GM21515 (cell line): ENCODE measurements around the gene TCP1.
A peak's percentile ranks its signal among the peaks of the same experiment; 100 is the strongest.
"Not testable (repeated sequence)": the region's sequence is repeated elsewhere in the genome, so short reads cannot be mapped to it uniquely, and the experiment has no call there.

Experiments
- ATAC-seq: cut with Tn5 transposase; IDR thresholded peaks from one replicate; pipeline ENCODE4 v1.9.1; 2021; ENCODE audit not compliant: unreplicated experiment

The TCP1 gene

DNA sequence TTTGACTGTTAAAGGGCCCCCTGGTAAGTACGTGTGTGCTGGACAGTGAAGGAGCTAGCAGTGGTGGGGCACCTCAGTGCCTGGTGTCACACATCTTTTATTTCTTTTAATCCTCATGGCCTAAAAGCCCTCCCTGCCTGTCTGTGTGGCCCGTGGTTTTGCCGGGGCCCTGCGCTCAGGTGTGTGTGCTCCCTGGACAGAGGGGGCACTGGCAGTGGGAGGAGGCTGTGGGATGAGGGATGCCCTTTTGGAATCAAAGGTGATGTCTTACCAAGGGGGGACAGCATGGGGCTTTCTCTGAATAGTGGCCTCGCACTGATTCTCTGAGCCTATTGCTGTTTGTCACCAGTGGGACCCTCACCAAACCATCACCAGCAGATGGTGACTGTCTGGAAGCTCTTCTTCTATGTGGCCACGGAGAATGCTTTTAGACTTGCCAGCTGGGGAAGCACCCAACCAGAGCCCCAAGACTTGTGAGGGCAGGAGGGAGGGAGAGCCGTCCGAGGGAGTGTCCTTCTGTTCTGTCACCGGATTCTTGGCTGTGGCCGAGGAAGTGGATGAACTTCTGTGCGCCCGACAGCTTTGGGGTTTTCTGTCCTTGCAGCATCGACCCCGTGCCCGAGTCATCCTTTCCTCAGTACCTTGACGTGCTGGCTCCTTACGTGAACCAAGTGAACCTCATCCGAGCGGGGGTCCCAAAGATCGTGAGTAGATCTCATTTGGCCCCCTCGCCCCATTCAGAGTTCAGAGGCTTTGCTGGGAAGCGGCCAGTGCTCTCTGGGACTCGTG, 28.7 kb upstream of the TCP1 start:
- no peak for ATAC-seq

DNA sequence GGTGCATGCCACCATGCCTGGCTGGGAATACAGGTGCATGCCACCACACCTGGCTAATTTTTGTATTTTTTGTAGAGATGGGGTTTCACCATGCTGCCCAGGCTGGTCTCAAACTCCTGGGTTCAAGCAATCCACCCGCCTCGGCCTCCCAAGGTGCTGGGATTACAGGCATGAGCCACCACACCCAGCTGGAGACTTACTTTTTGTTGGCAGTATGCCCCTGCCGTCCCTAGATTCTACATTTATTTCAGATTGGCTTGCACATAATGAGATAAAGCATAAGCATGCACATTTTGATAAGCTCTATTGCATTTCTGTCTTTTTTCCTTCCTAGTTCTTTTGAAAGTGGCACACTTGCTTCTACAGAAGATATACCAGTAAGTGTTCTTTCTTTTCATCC, 27.4 kb upstream of the TCP1 start:
- not testable (repeated sequence) for ATAC-seq

DNA sequence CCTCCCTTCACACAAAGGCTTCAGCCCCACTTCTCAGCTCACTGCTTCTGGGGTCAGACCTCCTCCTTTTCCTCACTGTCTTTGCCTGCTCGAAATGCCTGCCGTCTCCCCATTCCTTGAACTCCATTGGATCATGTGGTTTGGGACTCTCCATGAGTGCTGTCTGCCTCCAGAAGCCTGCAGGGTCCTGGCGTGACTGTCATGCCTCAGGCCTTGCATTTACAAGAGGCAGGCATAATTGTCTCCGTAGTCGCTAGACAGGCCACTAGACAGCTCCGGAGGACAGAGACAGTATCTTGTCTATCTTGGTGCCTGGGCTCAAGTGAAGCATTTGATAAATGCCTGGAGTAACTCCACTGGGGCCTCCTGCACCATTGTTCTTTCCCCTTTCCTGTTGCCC, 26.0 kb upstream of the TCP1 start:
- no peak for ATAC-seq

DNA sequence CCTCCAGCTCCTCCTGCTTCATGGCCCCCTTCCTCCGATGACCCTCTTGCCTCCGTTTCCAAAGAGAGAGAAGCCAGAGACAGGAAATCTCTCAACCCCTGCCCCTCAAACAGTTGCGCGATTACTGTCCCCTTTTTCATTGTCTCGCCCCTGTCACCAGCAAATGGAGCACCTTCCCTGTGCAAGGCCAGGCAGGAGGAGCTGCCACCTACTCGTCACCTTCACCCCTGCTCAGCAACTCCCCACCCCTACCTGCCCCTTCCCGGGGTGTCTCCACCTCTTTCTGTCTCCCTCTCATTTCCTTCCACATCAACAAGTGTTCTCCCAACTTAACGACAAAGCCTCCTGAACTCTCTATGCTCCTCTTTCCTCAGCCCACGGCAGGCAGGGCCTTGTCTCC, 24.4 kb upstream of the TCP1 start:
- no peak for ATAC-seq

DNA sequence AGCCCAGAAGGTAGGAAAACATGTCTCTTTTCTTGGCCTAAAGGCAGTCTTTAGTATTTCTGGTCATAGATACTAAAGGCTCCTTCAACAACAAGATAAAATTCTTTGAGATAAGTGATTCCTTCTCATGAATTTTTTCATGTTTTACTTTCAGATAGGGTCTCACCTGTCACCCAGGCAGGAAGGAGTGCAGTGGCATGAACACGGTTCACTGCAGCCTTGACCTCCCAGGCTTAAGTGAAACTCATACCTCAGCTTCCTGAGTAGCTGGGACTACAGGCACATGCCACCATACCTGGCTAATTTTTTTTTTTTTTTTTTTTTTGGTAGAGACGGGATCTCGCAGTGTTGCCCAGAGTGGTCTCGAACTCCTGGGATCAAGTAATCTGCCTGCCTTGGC, 19.7 kb upstream of the TCP1 start:
- no peak for ATAC-seq

DNA sequence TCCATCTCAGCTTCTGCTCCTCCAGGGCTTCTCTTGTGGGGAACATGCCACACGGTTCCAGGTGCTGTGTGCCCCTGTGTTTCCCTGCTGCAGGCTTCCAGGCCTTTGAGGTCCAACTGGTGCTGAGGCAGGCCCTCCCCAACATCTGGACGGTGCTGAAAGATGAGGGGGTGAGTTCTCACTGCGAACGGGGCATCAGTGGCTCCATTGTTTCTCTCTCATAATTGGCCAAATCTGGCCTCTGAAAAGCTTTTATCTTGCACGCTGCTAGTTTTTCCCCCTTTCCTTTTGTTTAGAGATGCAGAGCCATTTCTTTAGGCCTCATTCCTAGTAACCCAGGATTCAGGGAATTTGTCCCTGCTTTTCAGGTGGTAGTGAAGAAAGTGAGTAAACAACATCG, 19.2 kb upstream of the TCP1 start:
- ATAC-seq: no peak

DNA sequence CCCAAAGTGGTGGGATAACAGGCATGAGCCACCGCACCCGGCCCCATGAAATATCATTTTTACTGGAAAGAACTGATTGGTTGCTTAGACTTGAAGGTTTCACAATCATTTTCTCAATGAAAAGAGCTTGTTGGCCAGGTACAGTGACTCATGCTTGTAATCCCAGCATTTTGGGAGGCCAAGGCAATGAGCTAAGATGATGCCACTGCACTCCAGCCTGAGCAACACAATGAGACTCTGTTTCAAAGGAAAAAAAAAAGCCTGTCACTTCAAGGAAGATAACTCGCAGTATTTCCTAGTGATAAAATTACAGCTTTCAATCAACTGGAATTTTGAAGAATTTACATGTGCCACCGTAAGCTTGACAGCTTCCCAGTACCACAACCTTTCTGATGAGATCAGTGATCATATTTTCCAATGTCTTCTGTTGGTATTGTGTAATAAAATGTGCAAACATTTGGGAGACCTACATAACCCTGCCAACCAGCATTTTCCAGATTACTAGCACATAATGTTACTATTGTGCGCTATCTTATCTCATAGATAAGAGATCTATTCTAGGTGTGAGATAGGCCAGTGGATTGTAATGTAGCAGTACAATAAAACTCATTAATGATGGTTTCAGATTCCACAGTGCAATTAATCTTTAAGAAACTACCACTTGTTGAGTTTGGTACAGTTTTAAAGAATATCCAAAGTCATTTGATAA, 17.9 kb upstream of the TCP1 start:
- ATAC-seq: no peak

DNA sequence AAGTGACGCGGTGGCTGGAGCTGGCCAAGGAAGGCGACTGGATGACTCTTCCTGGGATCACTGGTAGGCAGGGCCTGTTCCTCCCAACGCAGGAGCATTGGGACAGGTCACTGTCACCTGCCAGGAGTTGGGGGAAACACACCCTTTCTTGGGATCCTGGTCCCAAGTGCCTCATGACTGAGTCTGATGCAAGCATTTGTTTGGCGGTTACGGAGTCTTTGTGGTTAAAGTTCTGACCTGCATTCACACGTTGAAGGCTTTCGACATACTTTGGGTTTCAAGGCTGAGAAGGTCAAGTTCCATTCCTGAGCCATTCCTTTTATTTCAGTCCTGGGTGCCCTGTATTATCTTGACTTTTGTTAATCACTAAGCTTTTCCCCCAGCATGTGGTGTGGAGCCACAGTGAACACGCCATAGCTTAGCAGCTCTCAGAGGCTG, 16.6 kb upstream of the TCP1 start:
- no peak for ATAC-seq

DNA sequence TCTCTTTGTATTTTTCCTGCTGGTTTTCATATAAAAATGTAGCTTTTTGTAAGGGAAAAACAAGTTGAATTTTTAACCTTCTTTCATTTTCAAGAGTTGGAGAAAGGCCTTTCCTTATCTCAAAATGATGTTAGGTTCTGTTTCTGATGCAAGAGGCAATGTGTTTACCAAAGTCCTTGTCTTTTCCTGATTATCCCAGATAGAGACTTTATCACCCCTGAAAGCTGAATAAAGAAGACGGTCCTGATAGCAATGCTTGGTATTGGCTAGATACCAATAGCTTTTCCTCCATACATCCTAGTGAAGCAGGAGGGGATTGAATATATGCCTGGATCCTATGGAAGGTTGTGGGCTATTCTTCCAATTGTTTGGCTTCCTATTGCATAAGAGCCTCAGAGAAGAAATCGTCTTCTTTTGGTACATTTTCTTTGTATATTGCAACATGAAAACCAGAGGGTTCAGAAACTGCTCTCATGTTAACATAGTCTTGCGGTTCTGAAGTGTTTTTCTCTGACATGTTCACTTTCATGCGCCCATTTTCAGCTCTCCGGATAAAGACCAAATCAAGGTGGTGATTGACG, 16.1 kb upstream of the TCP1 start:
- no peak for ATAC-seq

DNA sequence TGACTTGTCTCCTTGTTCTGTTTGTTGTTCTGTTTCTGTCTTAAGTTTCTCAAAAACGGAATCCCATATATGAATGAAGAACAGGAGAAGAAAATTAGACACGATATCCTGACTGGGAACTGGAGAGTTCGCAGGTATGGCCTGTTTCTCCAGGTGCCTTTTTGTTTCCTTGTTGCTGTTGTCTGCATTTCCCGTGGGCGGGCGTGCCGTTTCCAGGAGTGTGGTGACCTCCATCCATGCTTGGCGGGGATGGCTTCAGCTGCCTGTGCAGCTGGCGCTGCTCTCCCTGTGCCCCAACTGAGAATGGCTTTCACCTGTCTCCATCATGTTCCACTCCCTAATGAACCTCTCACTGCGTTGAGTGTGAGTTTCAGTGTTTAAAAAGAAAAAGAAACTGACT, 15.1 kb upstream of the TCP1 start:
- no peak for ATAC-seq

DNA sequence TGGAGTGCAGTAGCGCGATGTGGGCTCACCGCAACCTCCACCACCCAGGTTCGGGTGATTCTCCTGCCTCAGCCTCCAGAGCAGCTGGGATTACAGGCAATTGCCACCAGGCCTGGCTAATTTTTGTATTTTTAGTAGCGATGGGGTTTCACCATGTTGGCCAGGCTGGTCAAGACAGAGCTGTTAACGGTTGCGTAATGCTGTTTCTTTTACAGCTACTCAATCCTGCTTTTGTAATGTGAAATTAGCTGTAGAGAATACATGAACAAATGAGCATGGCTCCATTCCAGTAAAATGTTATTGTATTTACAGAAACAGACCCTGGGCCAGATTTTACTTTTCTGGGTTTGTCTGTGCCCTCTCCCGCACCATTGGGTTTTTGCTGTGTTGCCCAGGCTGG, 12.5 kb upstream of the TCP1 start:
- no peak for ATAC-seq

DNA sequence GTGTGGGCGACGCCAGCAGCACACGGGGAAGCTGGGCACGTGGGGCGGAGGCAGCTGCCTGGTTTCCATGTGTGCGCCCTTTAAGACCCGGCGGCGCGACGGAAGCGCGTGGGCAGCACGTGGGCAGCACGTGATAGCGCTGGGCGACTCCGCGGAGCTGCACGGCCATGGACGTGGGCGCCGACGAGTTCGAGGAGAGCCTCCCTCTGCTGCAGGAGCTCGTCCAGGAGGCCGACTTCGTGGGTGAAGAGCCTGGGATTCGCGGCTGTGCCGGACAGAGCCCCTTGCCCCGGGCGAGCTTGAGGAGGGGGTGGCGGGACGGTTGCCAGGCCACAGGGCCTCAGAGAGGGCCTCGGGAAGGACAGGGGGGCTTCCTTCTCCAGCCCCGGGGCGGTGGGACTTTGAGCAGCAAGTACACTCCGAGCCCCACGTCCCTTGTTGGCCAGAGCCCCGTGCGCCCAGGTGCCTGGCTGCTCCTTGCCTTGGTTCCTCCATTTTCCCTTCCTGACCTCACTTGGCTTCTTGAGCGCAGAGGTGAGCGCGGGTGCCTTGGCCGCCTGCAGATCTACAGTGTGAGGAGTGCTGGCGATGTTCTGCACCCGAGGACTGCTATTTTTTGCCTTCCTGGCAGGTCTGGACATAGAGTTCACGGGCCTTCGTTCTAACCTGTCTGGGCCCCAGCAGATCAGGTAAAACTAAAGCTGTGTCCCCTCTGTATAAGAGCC, 10.9 kb upstream of the TCP1 start, which contains the start of gene PNLDC1:
Gene PNLDC1 (plus strand): TSS at position 136 of the 725 bp plus-strand sequence. CDS start 32 bp downstream, at position 168.
- no peak for ATAC-seq

DNA sequence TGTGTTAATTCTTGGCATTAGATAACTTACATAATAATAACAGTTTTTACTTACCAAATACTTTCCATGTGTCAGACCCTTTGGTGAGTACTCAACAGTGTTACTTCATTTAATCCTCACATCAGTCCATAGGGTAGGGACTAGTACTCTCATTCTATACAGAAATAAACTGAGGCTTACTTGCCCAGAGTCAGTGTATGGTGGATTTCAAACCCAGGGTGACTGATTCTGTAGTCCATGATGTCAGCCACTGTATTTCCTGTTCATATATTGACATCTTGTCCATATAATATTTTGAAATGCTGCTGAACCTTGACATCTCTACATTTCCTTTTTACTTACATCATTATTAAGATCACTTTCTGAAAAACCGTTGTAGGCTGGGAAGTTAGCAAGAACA, 8.2 kb upstream of the TCP1 start:
- ATAC-seq: no peak

DNA sequence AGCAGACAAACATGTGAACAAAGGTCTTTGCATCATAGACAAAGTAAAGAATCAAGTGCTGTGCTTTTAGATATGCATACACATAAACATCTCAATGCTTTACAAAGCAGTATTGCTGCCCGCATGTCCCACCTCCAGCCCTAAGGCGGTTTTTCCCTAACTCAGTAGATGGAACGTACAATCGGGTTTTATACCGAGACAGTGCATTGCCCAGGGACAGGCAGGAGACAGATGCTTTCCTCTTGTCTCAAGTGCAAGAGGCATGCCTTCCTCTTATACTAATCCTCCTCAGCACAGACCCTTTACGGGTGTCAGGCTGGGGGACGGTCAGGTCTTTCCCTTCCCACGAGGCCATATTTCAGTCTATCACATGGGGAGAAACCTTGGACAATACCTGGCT, 5.6 kb upstream of the TCP1 start:
- ATAC-seq: not testable (repeated sequence)

DNA sequence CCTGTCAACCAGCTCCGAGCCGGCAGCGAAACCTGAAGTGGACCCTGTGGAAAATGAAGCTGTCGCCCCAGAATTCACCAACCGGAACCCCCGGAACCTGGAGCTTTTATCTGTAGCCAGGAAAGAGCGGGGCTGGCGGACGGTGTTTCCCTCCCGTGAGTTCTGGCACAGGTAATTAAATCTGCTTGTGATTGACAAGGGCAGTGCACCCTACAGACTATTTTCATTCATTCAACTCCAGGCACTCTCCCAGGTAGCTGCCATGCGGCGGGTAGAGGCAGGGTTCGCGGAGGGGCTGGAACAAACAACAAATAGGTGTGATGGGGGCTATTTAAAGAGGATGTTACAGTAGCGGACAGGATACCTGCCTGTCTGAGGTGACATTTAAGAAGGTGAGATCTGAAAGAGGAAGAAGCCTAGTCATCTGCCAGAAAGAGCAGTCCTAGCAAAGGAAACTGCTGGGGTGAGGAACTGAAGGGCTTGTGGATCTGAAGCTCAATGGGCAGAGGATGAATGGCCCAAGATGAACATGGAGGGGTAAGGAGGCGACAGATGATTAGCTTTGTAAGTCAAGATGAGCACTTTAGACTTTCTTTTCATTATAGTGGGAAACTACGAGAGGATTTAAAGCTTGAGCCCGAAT, 1.7 kb upstream of the TCP1 start:
- ATAC-seq: no peak

DNA sequence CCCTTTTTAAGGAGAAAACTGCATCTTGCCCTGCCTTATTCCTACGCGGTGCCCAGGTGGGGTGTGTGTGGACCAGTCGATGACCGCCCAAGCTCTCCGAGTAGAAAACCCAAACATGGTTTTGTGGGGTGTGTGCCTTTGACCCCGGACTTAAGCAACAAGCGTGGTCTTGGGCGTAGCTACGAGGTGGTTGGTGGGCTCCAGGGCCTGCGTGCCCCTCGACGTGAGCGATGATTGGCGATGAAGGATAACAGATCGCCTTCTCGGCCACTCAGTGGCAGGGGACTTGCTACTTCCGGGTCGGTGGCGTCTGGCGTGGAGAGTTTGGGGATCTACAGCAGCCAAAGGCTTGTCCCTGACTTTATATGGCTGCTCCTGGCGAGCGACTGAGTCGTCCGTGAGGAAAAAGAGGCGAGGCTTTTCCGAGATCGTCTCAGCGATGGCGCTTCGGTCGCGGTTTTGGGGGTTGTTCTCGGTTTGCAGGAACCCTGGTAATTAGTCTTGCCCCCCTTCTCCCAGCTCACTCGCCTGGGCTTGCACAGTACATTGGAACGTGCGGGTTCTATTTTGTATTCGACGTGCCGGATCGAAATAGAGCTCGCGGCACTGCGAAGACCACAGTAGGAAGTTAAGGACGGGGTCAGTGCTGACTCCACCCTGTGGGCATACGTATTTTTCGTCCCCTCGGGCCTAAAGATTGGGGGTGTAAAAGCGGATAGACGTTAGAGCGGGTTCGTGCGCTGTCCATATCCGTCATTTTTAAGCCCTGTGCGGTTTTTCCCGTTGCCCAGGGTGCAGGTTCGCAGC, 950 bp upstream of the TCP1 start, which contains the start of gene MRPL18:
Gene MRPL18 (plus strand): TSS at position 319 of the 807 bp plus-strand sequence. CDS start 121 bp downstream, at position 440.
- ATAC-seq: peak; percentile 88

DNA sequence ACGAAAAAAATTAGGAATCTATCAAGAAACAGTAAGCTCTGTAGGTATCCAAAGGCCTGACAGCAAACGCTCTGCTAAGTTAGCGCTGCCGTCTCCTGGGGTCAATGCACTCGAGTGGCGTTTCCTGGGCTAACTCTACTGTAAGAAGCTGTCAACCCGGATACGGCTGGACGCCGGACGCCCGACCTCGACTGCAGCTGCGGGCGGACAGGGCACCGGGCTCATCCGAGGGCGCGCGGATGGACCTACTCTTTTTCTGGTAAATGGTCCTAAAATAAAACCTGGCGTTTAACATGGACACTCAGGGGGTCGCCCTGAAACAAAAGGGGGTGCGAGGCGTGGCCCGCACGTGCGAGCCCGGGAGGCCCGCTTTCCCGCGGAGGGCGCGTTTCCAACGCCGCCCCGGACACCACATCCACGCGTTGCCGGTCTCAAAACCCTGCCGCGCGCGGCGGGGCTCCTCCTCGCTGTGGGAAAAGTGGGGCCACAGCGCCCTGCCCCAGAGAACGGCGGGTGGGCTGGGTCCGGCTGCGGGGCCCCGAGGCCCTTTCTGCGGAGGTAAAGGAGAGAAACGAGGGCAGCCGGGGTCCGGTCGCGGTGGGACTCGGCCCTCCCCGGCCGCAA, 537 bp downstream of the TCP1 start:
- peak; percentile 10 for ATAC-seq

DNA sequence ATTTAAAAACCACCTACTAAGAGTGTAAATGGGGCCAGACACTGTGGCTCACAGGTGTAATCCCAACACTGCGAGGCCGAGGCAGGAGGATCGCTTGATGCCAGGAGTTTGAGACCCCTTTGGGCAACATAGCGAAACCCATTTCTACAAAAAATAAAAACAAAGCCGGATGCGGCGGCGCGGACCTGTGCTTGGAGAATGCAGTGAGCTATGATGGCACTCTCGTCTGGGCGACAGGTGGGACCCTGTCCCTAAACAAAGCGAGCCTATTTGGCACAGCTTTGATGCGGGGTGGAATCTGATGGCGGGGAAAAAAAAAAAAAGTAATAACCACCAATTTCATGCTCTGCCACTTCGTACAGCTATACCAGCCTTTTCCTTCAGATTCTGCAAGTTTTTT, 1.1 kb downstream of the TCP1 start:
- ATAC-seq: no peak

DNA sequence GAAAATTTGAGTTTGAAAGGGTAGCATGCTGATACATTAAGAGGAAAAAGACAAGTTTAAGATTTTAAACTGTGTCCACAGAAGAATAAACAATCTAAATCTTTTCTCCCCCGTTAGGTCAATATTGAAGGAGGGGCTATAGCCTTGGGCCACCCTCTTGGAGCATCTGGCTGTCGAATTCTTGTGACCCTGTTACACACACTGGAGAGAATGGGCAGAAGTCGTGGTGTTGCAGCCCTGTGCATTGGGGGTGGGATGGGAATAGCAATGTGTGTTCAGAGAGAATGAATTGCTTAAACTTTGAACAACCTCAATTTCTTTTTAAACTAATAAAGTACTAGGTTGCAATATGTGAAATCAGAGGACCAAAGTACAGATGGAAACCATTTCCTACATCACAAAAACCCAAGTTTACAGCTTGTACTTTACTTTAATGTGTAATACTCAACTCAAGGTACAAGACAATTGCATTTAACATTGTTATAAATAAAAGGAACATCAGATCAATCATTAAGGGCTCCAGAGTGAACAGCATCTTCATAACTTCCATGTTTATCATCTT, 10.8 kb downstream of the TCP1 start:
- no peak for ATAC-seq
